GM12878 (cell line): ENCODE data around the gene METTL21A. TPM values are rescaled to one million over a fixed set of nuclear protein-coding genes. Genes with fewer than 3 reads are reported as not detected.

ENCODE experiments used
- ATAC-seq: fragments of 200-7000 bp; cut with Tn5 transposase; 3 replicates; pipeline ENCODE4 v1.9.1; 2020; ENCODE audit warnings: mild to moderate bottlenecking, moderate library complexity
- BruUV-seq: library from RNA; stranded (reverse); fragments of 400-500 nt; replicated peaks from 2 replicates; lab custom pipeline; 2021; lab: Mats Ljungman, UMichigan
- CTCF ChIA-PET: fragments of 300-600 bp; sonication (Branson Sonifier 250); formaldehyde crosslinking; extraction: SDS; loops from one replicate; lab custom pipeline; 2021; ENCODE audit warnings: inconsistent platforms; lab: Yijun Ruan, JAX
- POLR2A ChIA-PET: fragments of 350-600 bp; formaldehyde crosslinking; extraction: SDS; loops from one replicate; lab custom pipeline; 2021; ENCODE audit warnings: inconsistent platforms; lab: Charles Lee
- RAD21 ChIA-PET: fragments of 300-600 bp; sonication (Branson Sonifier 250); formaldehyde crosslinking; loops from one replicate; lab custom pipeline; 2023; ENCODE audit warnings: antibody characterized with exemption; ENCODE audit not compliant: unreplicated experiment; lab: Charles Lee
- SMC1A ChIA-PET: fragments of 300-600 bp; sonication (Branson Sonifier 250); formaldehyde crosslinking; loops from one replicate; lab custom pipeline; 2023; ENCODE audit not compliant: unreplicated experiment, uncharacterized antibody; lab: Charles Lee
- DNase-seq: peaks from one replicate; pipeline ENCODE4 v3.0.0-alpha.2; 2011; ENCODE audit warnings: low read depth, low spot score
- FAIRE-seq: peaks from 3 replicates; lab custom pipeline; 2011; peaks lifted over from hg19 to GRCh38; lab: Jason Lieb, UNC
- H2AFZ ChIP-seq: 2 replicates; pipeline ENCODE4 v1.6.0; 2011; ENCODE audit warnings: low read depth, low read length, control low read depth; ENCODE audit not compliant: control insufficient read depth
- H3K27ac ChIP-seq: 2 replicates; pipeline ENCODE4 v1.5.1; 2011; ENCODE audit warnings: control low read depth; ENCODE audit not compliant: control insufficient read depth, insufficient read depth
- H3K27me3 ChIP-seq, 2 experiments: replicated peaks in 1 of 2; 2 replicates each; pipeline versions ENCODE4 v1.6.0 to v1.6.1; 2011; ENCODE audit warnings: low read length in 1 of 2; ENCODE audit not compliant: control insufficient read depth in 2 of 2, insufficient read depth in 2 of 2
- H3K36me3 ChIP-seq, 2 experiments: 2 replicates each; pipeline ENCODE4 v1.5.1; 2011; ENCODE audit warnings: low read length in 1 of 2; ENCODE audit not compliant: control insufficient read depth in 2 of 2, insufficient read depth in 2 of 2
- H3K4me1 ChIP-seq: 2 replicates; pipeline ENCODE4 v1.6.1; 2011; ENCODE audit warnings: mild to moderate bottlenecking, low read length, moderate library complexity, mixed read lengths; ENCODE audit not compliant: control insufficient read depth, insufficient read depth
- H3K4me2 ChIP-seq: 2 replicates; pipeline ENCODE4 v1.6.0; 2011; ENCODE audit warnings: control low read depth; ENCODE audit not compliant: control insufficient read depth, insufficient read depth
- H3K4me3 ChIP-seq: fragments of 200-600 bp; sonication (generic); 2 replicates; pipeline ENCODE4 v1.5.1; 2016
- H3K79me2 ChIP-seq: 2 replicates; pipeline ENCODE4 v1.6.0; 2011; ENCODE audit warnings: low read length; ENCODE audit not compliant: control insufficient read depth, insufficient read depth
- H3K9ac ChIP-seq: 2 replicates; pipeline ENCODE4 v1.8.0; 2011; ENCODE audit warnings: low read length, control low read depth, mixed read lengths; ENCODE audit not compliant: control insufficient read depth, insufficient read depth
- H3K9me3 ChIP-seq: replicated peaks from 3 replicates; pipeline ENCODE4 v1.5.1; 2011; ENCODE audit warnings: mild to moderate bottlenecking, low read length; ENCODE audit not compliant: control insufficient read depth, insufficient read depth
- H4K20me1 ChIP-seq: 2 replicates; pipeline ENCODE4 v1.6.0; 2011; ENCODE audit not compliant: control insufficient read depth, insufficient read depth
- BACH1 ChIP-seq: fragments of 450-650 bp; IDR thresholded peaks from 2 replicates; pipeline ENCODE4 v1.6.1; 2017; ENCODE audit warnings: mild to moderate bottlenecking, borderline replicate concordance
- BCL11A ChIP-seq: IDR thresholded peaks from 2 replicates; pipeline ENCODE4 v1.6.1; 2011; ENCODE audit warnings: low read depth, low read length
- CHD2 ChIP-seq: IDR thresholded peaks from 2 replicates; pipeline ENCODE4 v1.6.1; 2011; ENCODE audit warnings: low read depth, low read length, improper control_type of control experiment, borderline replicate concordance
- E2F8 ChIP-seq: fragments of 450-650 bp; IDR thresholded peaks from 2 replicates; pipeline ENCODE4 v1.6.1; 2018; ENCODE audit warnings: mild to moderate bottlenecking, low read depth, moderate library complexity; ENCODE audit not compliant: partially characterized antibody
- HSF1 ChIP-seq: fragments of 150-350 bp; IDR thresholded peaks from 2 replicates; pipeline ENCODE4 v1.6.1; 2014; ENCODE audit warnings: mild to moderate bottlenecking, low read depth, low read length
- NFYB ChIP-seq: IDR thresholded peaks from 2 replicates; pipeline ENCODE4 v1.6.1; 2011; ENCODE audit warnings: low read depth, mild to moderate bottlenecking, low read length, improper control_type of control experiment, moderate library complexity; ENCODE audit not compliant: insufficient read depth
- RBBP5 ChIP-seq: fragments of 200-600 bp; sonication (generic); conservative IDR thresholded peaks from 2 replicates; pipeline ENCODE4 v1.6.1; 2016
- RCOR1 ChIP-seq: conservative IDR thresholded peaks from 2 replicates; pipeline ENCODE4 v1.6.1; 2012; ENCODE audit warnings: low read depth, low read length, improper control_type of control experiment
- ZBTB33 ChIP-seq: fragments of 450-650 bp; IDR thresholded peaks from 2 replicates; pipeline ENCODE4 v1.6.1; 2017; ENCODE audit warnings: mild to moderate bottlenecking
- ZZZ3 ChIP-seq: IDR thresholded peaks from 2 replicates; pipeline ENCODE4 v1.6.1; 2011; ENCODE audit warnings: low read depth; ENCODE audit not compliant: control insufficient read depth, insufficient read length
- in situ Hi-C: fragments of 300-500 bp; cut with MboI; formaldehyde crosslinking; loops from 9 replicates; pipeline ENCODE4 v1.14.3; 2018; ENCODE audit warnings: mixed read lengths
- intact Hi-C: fragments of 100-400 bp; cut with micrococcal nuclease; formaldehyde crosslinking; loops from one replicate; pipeline ENCODE4 v1.14.2; 2022; ENCODE audit not compliant: unreplicated experiment
- polyA plus RNA-seq, 11 experiments: library from polyadenylated mRNA; depleted of rRNA in 4 of 11; unstranded in 6 of 11; stranded (reverse) in 5 of 11; fragments of >200 nt; fragmentation: Nextera tagmentation in 4 of 11; fragmentation: Illumina TruSeq in 1 of 11; extraction: Ambion mirVana in 4 of 11; extraction: Trizol in 1 of 11; gene quantifications; 1 replicate in 1 of 11; 2 replicates in 10 of 11; pipeline versions ENCODE4 v1.2.1 to v1.2.3, GENCODE V29; 2011 to 2016; ENCODE audit warnings: inconsistent platforms in 2 of 11, missing spikeins in 2 of 11, low read depth in 1 of 11
- total RNA-seq, 4 experiments: library from RNA; depleted of rRNA in 3 of 4; stranded (reverse); fragments of >200 nt in 3 of 4; fragmentation: Illumina TruSeq in 1 of 4; extraction: Trizol in 1 of 4; gene quantifications; 2 replicates each; pipeline versions ENCODE4 v1.2.1 to v1.2.3, GENCODE V29; 2013 to 2021
- TF ChIP-seq, protein P1 (sequence below): fragments of 450-650 bp; IDR thresholded peaks from 2 replicates; pipeline ENCODE4 v1.6.1; 2017; ENCODE audit warnings: borderline replicate concordance
- TF ChIP-seq, protein P2 (sequence below): IDR thresholded peaks from 2 replicates; pipeline ENCODE4 v1.6.1; 2012; ENCODE audit warnings: low read length, inconsistent platforms
- TF ChIP-seq, protein P3 (sequence below): fragments of 450-650 bp; IDR thresholded peaks from 2 replicates; pipeline ENCODE4 v1.6.1; 2017; ENCODE audit warnings: mild to moderate bottlenecking, low read depth, inconsistent platforms; ENCODE audit not compliant: poor library complexity, severe bottlenecking

The METTL21A gene
- total and polyA plus RNA-seq, 10 of the 15 experiments (the other 5 are each of a cell fraction or from before 2014, with no cell fraction given): 6.8 to 41.7 (median 27.8) TPM

- Histone ChIP-seq H3K27ac (no peak overlapping the region), H3K4me3 (no peak overlapping the region), H3K4me2 (no peak overlapping the region), H3K27me3 (no peaks in the 10 kb centered on the region), H3K9ac (no peak overlapping the region), H3K36me3 (no peaks in the 10 kb centered on the region), H2AFZ (no peak overlapping the region), H4K20me1 (no peaks in the 10 kb centered on the region), H3K9me3 (no peaks in the 10 kb centered on the region), H3K79me2 (no peaks in the 10 kb centered on the region), H3K4me1 (no peaks in the 10 kb centered on the region)
- BruUV-seq: no TSS peak
- ATAC-seq (no peak), FAIRE-seq (no peak), DNase-seq (no peak)
- POLR2A ChIA-PET: no interaction called here
- SMC1A ChIA-PET: interaction anchor here (1.6 to 2.3 kb wide), 2 partner anchors 9 to 41 kb away, joined by 6 to 7 read pairs; no protein-coding TSS in a partner anchor
- in situ Hi-C loops (no loop called here), intact Hi-C loops (no loop called here)
- CTCF ChIA-PET: interaction anchor here (1.4 to 1.9 kb wide), 2 partner anchors 19 to 366 kb away, joined by 3 to 7 read pairs; no protein-coding TSS in a partner anchor
- RAD21 ChIA-PET: no interaction called here
- TF ChIP-seq, protein P1, sequence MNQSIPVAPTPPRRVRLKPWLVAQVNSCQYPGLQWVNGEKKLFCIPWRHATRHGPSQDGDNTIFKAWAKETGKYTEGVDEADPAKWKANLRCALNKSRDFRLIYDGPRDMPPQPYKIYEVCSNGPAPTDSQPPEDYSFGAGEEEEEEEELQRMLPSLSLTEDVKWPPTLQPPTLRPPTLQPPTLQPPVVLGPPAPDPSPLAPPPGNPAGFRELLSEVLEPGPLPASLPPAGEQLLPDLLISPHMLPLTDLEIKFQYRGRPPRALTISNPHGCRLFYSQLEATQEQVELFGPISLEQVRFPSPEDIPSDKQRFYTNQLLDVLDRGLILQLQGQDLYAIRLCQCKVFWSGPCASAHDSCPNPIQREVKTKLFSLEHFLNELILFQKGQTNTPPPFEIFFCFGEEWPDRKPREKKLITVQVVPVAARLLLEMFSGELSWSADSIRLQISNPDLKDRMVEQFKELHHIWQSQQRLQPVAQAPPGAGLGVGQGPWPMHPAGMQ: no peak
- TF ChIP-seq RCOR1 (no peak), CHD2 (no peak), ZBTB33 (no peak), NFYB (no peak), BACH1 (no peak), HSF1 (no peak), E2F8 (no peak), BCL11A (no peak), RBBP5 (no peak), ZZZ3 (no peak)
- TF ChIP-seq, protein P2, sequence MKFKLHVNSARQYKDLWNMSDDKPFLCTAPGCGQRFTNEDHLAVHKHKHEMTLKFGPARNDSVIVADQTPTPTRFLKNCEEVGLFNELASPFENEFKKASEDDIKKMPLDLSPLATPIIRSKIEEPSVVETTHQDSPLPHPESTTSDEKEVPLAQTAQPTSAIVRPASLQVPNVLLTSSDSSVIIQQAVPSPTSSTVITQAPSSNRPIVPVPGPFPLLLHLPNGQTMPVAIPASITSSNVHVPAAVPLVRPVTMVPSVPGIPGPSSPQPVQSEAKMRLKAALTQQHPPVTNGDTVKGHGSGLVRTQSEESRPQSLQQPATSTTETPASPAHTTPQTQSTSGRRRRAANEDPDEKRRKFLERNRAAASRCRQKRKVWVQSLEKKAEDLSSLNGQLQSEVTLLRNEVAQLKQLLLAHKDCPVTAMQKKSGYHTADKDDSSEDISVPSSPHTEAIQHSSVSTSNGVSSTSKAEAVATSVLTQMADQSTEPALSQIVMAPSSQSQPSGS: no peak
- TF ChIP-seq, protein P3, sequence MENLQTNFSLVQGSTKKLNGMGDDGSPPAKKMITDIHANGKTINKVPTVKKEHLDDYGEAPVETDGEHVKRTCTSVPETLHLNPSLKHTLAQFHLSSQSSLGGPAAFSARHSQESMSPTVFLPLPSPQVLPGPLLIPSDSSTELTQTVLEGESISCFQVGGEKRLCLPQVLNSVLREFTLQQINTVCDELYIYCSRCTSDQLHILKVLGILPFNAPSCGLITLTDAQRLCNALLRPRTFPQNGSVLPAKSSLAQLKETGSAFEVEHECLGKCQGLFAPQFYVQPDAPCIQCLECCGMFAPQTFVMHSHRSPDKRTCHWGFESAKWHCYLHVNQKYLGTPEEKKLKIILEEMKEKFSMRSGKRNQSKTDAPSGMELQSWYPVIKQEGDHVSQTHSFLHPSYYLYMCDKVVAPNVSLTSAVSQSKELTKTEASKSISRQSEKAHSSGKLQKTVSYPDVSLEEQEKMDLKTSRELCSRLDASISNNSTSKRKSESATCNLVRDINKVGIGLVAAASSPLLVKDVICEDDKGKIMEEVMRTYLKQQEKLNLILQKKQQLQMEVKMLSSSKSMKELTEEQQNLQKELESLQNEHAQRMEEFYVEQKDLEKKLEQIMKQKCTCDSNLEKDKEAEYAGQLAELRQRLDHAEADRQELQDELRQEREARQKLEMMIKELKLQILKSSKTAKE: no peak
Observed at GRCh38 chr2:207674266-207674774, 49.1 kb upstream of the METTL21A start.
